ENCODE results near the gene CACNA1E. TPM values are rescaled to one million over a fixed set of nuclear protein-coding genes. Genes with fewer than 3 reads are reported as not detected.

Gene CACNA1E
- total RNA-seq, 2 experiments from 2014 or later = not detected

- Histone ChIP-seq H3K36me3 (ENCODE audit: insufficient read depth, low read length) (no peaks in the 10 kb centered on the region), H2AFZ (ENCODE audit: low read length) (no peak overlapping the region), H3K4me2 (ENCODE audit: low read length) (no peak overlapping the region), H3K4me1 (ENCODE audit: insufficient read depth, low read length, poor library complexity, severe bottlenecking) (no peaks in the 10 kb centered on the region), H3K9me2 (ENCODE audit: insufficient read depth, low read length) (no peaks in the 10 kb centered on the region), H3K79me2 (ENCODE audit: insufficient read depth, low read depth, low read length) (no peaks in the 10 kb centered on the region), H3K4me3 (ENCODE audit: low read depth, low read length, poor library complexity, severe bottlenecking) (no peak overlapping the region), H3K9me3 (ENCODE audit: low read length) (no peaks in the 10 kb centered on the region), H3K27ac (ENCODE audit: low read depth, low read length, poor library complexity, severe bottlenecking) (no peak overlapping the region), H4K20me1 (ENCODE audit: insufficient read depth, low read length) (no peaks in the 10 kb centered on the region)
- no peak for DNase-seq (ENCODE audit: low spot score)
- ChIA-PET POLR2A (no interaction called here), CTCF (ENCODE audit: unreplicated experiment) (no interaction called here)
- TF ChIP-seq EZH2phosphoT487 (IDR thresholded peaks at IDR 0.05; ENCODE audit: borderline replicate concordance, low read depth, low read length) (no peak), CTCF (conservative IDR thresholded peaks at IDR 0.05; ENCODE audit: low read length) (no peak)
- intact Hi-C loops (cut with micrococcal nuclease; ENCODE audit: unreplicated experiment) = no loop called here
- no TSS peak for BruUV-seq (replicated peaks)
Measured at GRCh38 chr1:181531951-181532600, 48.8 kb downstream of the CACNA1E start.

- ChIA-PET POLR2A (interaction anchor here (0.6 kb wide), 1 partner anchor 237 kb away, joined by 3 read pairs; no protein-coding TSS in a partner anchor), CTCF (ENCODE audit: unreplicated experiment) (no interaction called here)
- no peaks in the 10 kb centered on the region for H3K36me3 ChIP-seq (ENCODE audit: insufficient read depth, low read length)
- no peaks in the 10 kb centered on the region for H3K79me2 ChIP-seq (ENCODE audit: insufficient read depth, low read depth, low read length)
- no peak overlapping the region for H3K4me2 ChIP-seq (ENCODE audit: low read length)
- H3K4me3 ChIP-seq (ENCODE audit: low read depth, low read length, poor library complexity, severe bottlenecking) = no peak overlapping the region
- intact Hi-C loops (cut with micrococcal nuclease; ENCODE audit: unreplicated experiment) = no loop called here
- H3K27ac ChIP-seq (ENCODE audit: low read depth, low read length, poor library complexity, severe bottlenecking) = no peak overlapping the region
- H3K9me2 ChIP-seq (ENCODE audit: insufficient read depth, low read length) = no peaks in the 10 kb centered on the region
- no peak for TF ChIP-seq EZH2phosphoT487 (IDR thresholded peaks at IDR 0.05; ENCODE audit: borderline replicate concordance, low read depth, low read length)
- no peak for TF ChIP-seq CTCF (conservative IDR thresholded peaks at IDR 0.05; ENCODE audit: low read length)
- no peaks in the 10 kb centered on the region for H4K20me1 ChIP-seq (ENCODE audit: insufficient read depth, low read length)
- DNase-seq (ENCODE audit: low spot score) = no peak
- BruUV-seq (replicated peaks) = no TSS peak
- no peak overlapping the region for H2AFZ ChIP-seq (ENCODE audit: low read length)
- no peaks in the 10 kb centered on the region for H3K9me3 ChIP-seq (ENCODE audit: low read length)
- H3K4me1 ChIP-seq (ENCODE audit: insufficient read depth, low read length, poor library complexity, severe bottlenecking) = no peaks in the 10 kb centered on the region
Measured at GRCh38 chr1:181538836-181539235, 55.5 kb downstream of the CACNA1E start.

DNA sequence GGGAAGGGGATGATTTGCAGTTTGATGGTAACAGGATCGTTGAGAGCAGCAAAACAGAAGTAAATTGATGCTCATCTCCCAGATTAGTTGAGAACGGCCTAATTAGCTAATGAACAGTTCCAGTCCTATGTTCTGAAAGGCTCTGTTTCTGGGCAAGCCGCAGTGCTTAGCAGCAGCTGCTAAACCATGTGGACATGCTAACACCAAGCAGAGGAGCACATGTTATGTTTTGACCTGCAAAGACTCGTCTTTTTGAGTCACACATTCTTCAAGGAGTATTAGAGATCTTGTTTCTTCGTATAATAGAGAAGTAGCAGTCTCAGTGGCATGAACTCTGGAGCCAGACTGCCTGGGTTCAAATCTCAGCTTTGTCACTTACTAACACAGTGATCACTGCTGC is 58.1 kb downstream of the CACNA1E start:
- no TSS peak for BruUV-seq (replicated peaks)
- H3K79me2 ChIP-seq (ENCODE audit: insufficient read depth, low read depth, low read length) = no peaks in the 10 kb centered on the region
- ChIA-PET POLR2A (no interaction called here), CTCF (ENCODE audit: unreplicated experiment) (no interaction called here)
- no peaks in the 10 kb centered on the region for H3K36me3 ChIP-seq (ENCODE audit: insufficient read depth, low read length)
- H3K4me2 ChIP-seq (ENCODE audit: low read length) = no peak overlapping the region
- H4K20me1 ChIP-seq (ENCODE audit: insufficient read depth, low read length) = no peaks in the 10 kb centered on the region
- H3K4me1 ChIP-seq (ENCODE audit: insufficient read depth, low read length, poor library complexity, severe bottlenecking) = no peaks in the 10 kb centered on the region
- TF ChIP-seq CTCF (conservative IDR thresholded peaks at IDR 0.05; ENCODE audit: low read length) = no peak
- TF ChIP-seq EZH2phosphoT487 (IDR thresholded peaks at IDR 0.05; ENCODE audit: borderline replicate concordance, low read depth, low read length) = no peak
- H3K9me2 ChIP-seq (ENCODE audit: insufficient read depth, low read length) = no peaks in the 10 kb centered on the region
- H3K4me3 ChIP-seq (ENCODE audit: low read depth, low read length, poor library complexity, severe bottlenecking) = no peak overlapping the region
- no peak for DNase-seq (ENCODE audit: low spot score)
- no peak overlapping the region for H3K27ac ChIP-seq (ENCODE audit: low read depth, low read length, poor library complexity, severe bottlenecking)
- intact Hi-C loops (cut with micrococcal nuclease; ENCODE audit: unreplicated experiment) = no loop called here
- no peaks in the 10 kb centered on the region for H3K9me3 ChIP-seq (ENCODE audit: low read length)
- no peak overlapping the region for H2AFZ ChIP-seq (ENCODE audit: low read length)

Data from OCI-LY7 (cell line).